GM12864 (cell line): ENCODE measurements around the gene PSMF1.

Source experiments
- DNase-seq: peaks from one replicate; pipeline ENCODE4 v3.0.0-alpha.2; 2011; ENCODE audit warnings: low read depth
- H3K4me3 ChIP-seq: 2 replicates; pipeline ENCODE4 v1.5.1; 2011; ENCODE audit warnings: mild to moderate bottlenecking, low read depth, low read length, control low read depth
- CTCF ChIP-seq: IDR thresholded peaks from 2 replicates; pipeline ENCODE4 v1.5.1; 2011; ENCODE audit warnings: low read depth, mild to moderate bottlenecking, moderate library complexity, low read length, control low read depth, inconsistent platforms; ENCODE audit errors: missing control alignments

PSMF1 gene

GRCh38 chr20:1130058-1130694 lies 11.8 kb downstream of the PSMF1 start:
- H3K4me3 ChIP-seq: no peak overlapping the region
- no peak for DNase-seq
- TF ChIP-seq CTCF: no peak

GRCh38 chr20:1130847-1131246 lies 12.4 kb downstream of the PSMF1 start:
- TF ChIP-seq CTCF: no peak
- no peak for DNase-seq
- H3K4me3 ChIP-seq: no peak overlapping the region

DNA sequence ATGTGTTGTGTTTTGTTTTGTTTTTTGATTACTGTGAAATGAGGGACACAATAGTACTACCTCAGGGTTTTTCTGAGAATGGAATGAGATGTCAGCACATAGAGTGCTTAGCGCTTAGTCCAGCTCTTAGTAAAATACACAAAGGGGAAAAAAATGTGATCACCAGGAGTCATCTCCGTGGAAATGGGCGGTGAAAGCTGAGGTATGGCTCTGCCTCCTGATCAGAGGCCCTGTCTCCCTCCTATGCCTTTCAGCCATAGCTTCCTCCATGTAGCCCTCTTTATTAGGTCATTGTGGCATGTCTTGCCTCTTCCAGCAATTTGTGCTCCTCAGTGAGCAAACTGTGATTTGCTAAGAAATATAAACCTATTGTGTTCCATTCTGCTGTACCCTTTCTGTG lies 13.0 kb downstream of the PSMF1 start:
- TF ChIP-seq CTCF: no peak
- no peak overlapping the region for H3K4me3 ChIP-seq
- DNase-seq: no peak

DNA sequence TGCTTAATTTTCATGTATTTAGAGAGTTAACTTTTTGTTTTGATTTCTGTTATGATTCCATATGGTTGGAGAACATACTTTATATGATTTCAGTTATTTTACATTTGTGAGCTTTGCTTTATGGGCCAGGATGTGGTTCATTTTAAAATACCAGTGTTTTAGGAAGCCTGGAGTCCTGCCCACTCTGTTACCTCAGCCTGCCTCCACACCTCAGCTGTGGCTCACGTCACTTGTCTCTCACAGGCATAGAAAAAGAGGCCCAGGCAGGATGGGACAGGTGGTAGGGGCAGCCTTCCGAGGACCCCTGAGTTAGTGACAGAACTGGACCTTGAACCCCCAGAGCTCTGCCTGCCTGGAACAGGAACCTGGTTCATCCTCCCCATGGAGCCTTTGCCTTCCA lies 16.0 kb downstream of the PSMF1 start:
- TF ChIP-seq CTCF: no peak
- no peak overlapping the region for H3K4me3 ChIP-seq
- no peak for DNase-seq

- no peak for TF ChIP-seq CTCF
- H3K4me3 ChIP-seq: no peak overlapping the region
- no peak for DNase-seq
Observed at GRCh38 chr20:1134836-1135235, 16.4 kb downstream of the PSMF1 start.

DNA sequence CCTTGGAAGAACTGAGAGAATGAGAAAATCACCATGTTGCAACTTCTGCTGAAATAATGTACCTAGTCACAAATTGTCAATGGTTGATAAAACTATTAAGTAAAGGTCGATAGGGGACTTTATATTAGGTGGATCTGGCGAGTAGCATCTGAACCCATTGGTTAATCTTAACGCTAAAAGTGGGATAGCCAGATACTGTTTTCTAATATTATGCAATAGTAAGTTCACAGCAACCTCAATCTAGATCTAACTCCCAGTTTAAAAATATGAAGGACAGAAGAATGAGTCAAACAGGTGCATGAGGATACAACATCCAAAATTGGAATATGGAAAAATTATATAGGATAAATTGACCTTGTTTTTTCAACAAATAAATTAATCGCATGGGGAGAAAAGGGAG lies 18.8 kb downstream of the PSMF1 start:
- no peak for DNase-seq
- no peak overlapping the region for H3K4me3 ChIP-seq
- TF ChIP-seq CTCF: no peak
